ENCODE measurements around the gene DEFB113.
"Not testable (repeated sequence)": the region's sequence is repeated elsewhere in the genome, so short reads cannot be mapped to it uniquely, and the experiment has no call there.

Gene DEFB113, protein sequence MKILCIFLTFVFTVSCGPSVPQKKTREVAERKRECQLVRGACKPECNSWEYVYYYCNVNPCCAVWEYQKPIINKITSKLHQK

DNA sequence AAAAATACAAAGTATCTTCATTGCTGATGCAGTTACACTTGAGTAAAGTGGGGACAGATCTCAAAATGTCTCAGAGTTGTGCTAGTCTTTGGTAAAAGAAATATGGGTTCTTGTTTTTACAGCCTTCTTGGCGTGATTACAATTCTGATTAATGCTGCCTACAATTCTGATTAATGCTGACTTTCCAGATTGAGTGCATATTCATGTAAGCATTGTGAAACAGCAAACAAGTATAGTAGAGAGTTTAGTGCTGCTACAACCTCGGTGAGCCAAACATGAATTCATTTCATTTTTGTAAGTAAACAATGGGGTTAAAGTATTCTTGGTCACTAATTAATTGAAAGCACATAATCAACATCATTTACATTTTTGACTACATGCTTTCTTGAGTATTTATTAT lies at the start of gene DEFB113:
Gene DEFB113, minus strand, starts transcription at position 21 of the 400 bp plus-strand sequence. Its CDS starts 0 bp downstream, at position 21.
- no peak for DNase-seq

DNA sequence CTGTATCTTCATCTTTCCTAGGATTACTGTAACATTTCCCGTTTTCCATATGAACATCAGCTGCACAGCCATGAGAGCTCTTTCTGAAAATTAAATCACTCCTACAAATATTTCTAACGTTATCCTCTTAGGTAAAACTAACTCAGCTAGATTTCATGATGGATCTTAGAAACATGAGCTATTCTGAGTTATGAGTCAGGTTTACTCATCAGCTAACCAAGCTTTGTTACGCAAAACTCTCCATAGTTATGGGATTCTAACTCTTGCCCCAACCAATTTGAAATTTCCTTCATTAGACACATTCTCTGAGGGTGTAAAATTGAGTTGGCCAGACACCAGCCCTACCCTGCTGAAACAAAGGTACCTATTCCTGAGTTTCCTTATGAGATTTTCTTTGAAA lies 38.4 kb upstream of the DEFB113 start:
- no peak for DNase-seq

DNA sequence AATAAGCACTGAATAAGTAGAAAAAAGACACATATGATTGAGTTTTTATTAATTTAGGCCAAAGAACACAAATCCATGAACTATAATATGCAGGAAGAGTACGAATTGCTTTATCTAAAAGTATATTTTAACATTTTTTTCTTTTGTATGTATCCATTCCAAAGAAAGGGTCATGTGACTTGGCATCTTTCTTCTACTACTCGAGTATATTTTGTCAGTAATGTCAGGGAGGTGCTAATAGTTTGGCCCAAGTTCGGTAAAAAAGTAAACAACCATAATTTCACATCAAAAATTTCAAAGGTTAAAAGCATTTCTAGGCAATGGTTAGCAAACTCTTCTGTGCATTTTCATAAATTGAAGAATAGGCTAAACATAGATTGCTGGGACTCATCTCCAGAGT lies 33.7 kb upstream of the DEFB113 start:
- DNase-seq: no peak

GRCh38 chr6:49995278-49995677 lies 25.9 kb upstream of the DEFB113 start:
- DNase-seq: no peak

DNA sequence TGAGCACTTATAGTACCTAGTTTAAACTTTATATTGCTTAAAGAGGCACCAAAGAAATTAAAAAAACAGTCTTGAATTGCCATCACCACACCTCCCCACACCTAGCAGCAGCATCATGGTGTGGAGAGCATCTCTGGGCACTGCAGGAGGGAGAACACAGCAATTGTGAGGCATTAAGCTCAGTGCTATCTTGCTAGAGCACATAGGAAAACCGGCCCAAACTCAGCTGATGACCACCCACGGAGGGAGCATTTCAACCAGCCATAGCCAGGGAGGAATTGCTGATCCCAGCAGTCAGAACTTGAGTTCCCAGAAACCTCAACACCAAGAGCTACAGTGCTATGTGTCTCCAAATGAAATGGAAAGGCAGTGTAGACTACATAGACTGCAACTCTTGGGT lies 19.5 kb upstream of the DEFB113 start:
- no peak for DNase-seq

DNA sequence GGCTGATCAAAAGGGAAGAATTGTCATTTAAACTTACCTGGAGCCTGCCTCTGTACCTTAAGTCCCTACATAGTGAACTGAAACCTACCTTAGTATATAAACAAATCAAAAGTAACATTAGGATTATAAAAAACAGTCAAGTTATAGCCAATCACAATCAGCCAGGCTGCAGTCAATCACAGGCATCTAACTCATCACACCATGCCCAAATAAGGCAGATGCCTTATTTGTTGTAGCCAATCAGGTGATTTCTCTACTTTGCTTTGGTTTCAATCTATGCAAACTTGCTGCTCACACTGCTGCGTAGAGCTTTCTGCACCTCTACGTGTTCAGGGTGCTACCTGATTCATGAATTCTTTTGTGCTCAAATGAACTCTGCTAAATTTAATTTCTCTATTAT lies 18.3 kb upstream of the DEFB113 start:
- no peak for DNase-seq

- DNase-seq: no peak
These were observed 17.1 kb upstream of the DEFB113 start for GRCh38 chr6:49986551-49986950.

GRCh38 chr6:49982046-49982445 lies 12.6 kb upstream of the DEFB113 start:
- no peak for DNase-seq

DNA sequence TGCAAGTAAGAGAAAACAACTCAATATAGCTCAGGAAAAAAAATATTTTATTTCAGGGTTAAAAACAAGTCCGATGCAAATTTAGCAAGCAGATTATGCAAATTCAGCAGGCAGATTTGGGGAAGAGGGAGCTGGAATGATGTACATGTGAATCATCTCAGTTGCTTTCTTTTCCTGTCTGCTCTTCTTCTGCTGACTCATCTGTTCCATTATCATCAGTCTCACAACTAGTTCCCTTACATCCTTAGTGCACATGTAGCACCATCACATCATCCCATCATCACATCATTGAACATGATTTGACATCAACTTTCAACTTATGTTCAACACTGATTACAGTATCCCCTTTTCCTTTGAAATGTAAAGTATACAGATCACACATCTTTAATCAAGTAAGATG lies 11.5 kb upstream of the DEFB113 start:
- DNase-seq: no peak

GRCh38 chr6:49979584-49979983 lies 10.2 kb upstream of the DEFB113 start:
- no peak for DNase-seq

- no peak for DNase-seq
These were observed 9.2 kb upstream of the DEFB113 start for GRCh38 chr6:49978332-49979226.

- DNase-seq: no peak
These were observed 2.6 kb downstream of the DEFB113 start for GRCh38 chr6:49966823-49967222.

GRCh38 chr6:49966334-49966733 lies 3.1 kb downstream of the DEFB113 start:
- no peak for DNase-seq

- DNase-seq: no peak
These were observed 5.4 kb downstream of the DEFB113 start, which contains the start of gene DEFB114 for GRCh38 chr6:49964064-49964463. Gene DEFB114 (minus strand): TSS chr6:49964164. CDS start chr6:49964105, 59 bp downstream.

- no peak for DNase-seq
These were observed 11.2 kb downstream of the DEFB113 start for GRCh38 chr6:49958180-49958579.

- DNase-seq: no peak
These were observed 13.6 kb downstream of the DEFB113 start for GRCh38 chr6:49955847-49956246.

- no peak for DNase-seq
These were observed 17.5 kb downstream of the DEFB113 start for GRCh38 chr6:49951926-49952325.

DNA sequence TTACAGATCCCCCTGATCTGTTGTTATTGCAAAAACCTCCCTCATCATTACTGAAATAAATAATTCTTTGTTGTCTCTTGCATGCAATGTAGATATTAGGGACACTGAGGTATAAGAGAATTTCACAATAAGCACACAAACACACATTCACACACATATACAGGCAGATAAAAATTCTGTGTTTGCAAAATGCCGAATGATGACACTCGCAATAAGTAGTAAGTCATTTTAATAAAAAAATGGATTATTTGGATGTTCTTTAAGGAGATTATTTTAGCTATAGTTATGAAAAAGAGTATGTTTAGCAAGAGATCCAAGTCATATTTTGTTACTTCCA lies 19.0 kb downstream of the DEFB113 start:
- DNase-seq: no peak

DNA sequence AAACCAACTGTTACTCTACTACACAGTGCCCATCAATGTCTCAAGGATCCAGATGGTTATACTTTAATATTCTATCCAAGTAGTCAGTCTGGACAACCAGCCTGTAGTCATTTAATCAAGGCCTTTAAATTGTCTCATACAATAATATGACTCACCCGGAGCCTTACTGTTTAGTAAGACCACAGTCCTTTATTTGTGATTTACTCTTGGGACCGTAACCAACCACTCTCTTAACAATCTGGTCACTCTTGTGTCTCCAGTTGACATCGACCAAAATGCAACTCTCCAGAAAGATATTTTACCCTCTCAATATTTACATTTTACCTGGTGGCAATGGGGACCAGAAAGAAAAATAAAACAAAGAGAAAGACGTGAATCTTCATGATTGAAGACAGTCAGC lies 20.4 kb downstream of the DEFB113 start:
- no peak for DNase-seq

- no peak for DNase-seq
These were observed 22.6 kb downstream of the DEFB113 start for GRCh38 chr6:49946835-49947234.

DNA sequence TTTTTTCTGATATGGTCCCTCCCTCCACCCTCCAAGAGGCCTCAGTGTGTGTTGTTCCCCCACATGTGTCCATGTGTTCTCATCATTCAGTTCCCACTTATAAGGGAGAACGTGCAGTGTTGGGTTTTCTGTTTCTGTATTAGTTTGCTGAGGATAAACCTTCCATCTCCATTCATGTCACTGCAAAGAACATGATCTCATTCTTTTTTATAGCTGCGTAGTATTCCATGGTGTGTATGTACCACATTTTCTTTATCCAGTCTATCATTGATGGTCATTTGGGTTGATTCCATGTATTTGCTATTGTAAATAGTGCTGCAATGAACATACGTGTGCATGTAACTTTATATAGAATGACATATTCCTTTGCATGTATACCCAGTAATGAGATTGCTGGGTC lies 25.4 kb downstream of the DEFB113 start:
- DNase-seq: not testable (repeated sequence)

GRCh38 chr6:49939993-49940498 lies 29.4 kb downstream of the DEFB113 start:
- DNase-seq: no peak

DNA sequence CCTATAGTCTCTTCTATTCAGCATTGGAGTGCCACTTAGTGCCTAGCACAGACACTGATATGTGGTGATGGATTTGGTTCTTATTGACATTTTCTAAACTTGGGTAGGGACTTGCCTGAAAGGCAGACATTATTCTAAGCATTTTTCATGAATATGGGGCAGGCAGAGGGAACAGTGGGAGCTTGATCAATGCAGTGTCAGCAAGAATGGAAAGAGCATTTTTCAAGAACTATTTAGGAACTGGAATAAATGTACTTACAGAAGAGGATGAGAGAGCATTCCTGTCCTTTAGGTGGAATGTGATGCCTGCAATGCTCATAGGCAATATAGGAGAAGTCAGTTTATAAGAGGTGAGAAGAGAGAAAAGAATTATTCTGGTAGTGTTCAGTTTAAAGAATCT lies 31.6 kb downstream of the DEFB113 start:
- no peak for DNase-seq

DNA sequence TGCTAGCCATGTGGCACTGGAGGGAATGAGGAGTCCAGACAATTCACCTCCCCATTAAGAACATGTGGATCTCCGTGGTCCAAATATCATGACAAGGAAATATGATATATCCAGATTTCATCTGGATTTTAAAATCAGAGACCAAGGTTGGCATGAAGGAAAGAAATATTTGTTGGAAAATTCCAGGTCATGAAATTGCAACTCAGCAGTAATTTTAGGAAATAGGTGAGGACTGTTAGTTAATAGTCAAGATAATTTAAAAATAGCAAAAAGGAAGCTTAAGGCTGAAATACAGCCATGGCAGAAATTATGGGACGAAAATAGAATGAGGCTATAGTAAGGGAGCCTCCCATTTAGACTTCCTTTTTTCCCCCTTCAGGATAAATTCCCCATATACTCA lies 32.4 kb downstream of the DEFB113 start:
- no peak for DNase-seq

DNA sequence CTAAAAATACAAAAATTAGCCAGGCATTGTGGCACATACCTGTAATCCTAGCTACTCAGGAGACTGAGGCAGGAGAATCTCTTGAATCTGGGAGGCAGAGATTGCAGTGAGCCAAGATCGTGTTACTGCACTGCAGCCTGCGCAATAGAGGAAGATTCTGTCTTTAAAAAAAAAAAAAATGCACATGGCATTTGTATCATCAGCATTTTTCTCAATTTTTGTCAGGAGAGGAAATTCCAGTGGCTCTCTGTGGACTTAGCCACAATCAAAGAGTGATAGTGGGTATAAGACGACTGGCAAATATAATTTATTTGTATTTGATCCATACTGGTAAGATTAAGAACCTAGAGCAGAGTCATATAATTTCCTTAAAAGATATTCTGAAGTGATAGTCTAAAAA lies 34.0 kb downstream of the DEFB113 start:
- DNase-seq: no peak
